ENCODE data around the gene RAB40AL. TPM values are rescaled to one million over a fixed set of nuclear protein-coding genes. Genes with fewer than 3 reads are reported as not detected.
A peak's percentile ranks its signal among the peaks of the same experiment; 100 is the strongest.
"Not testable (repeated sequence)": the region's sequence is repeated elsewhere in the genome, so short reads cannot be mapped to it uniquely, and the experiment has no call there.

RAB40AL gene
- total RNA-seq (not detected), polyA plus RNA-seq (not detected)

- H3K4me3 ChIP-seq (ENCODE audit: low read depth, low read length); H3K9me3 ChIP-seq (ENCODE audit: control insufficient read depth in 2 of 2, low read length in 2 of 2); H3K27me3 Mint-ChIP-seq; ATAC-seq (ENCODE audit: low read depth in 2 of 2); H3K27me3 ChIP-seq (ENCODE audit: control insufficient read depth, insufficient read depth, low read length); H3K4me1 ChIP-seq (ENCODE audit: control insufficient read depth, insufficient read depth, low read length, poor library complexity, severe bottlenecking); H3K27ac Mint-ChIP-seq; H3K27ac ChIP-seq (ENCODE audit: insufficient read depth, low read length, poor library complexity, severe bottlenecking); H3K4me3 Mint-ChIP-seq; H3K36me3 Mint-ChIP-seq; H3K9me3 Mint-ChIP-seq; DNase-seq; H3K4me1 Mint-ChIP-seq; H3K36me3 ChIP-seq (ENCODE audit: control insufficient read depth, insufficient read depth, low read length): not testable (repeated sequence)
Measured at GRCh38 chrX:102936972-102937371, at the start of gene RAB40AL. Gene RAB40AL (plus strand): TSS chrX:102937272. CDS start chrX:102937319, 47 bp downstream.

- Histone ChIP-seq H3K4me1 (ENCODE audit: control insufficient read depth, insufficient read depth, low read length, poor library complexity, severe bottlenecking) (no peaks in the 10 kb centered on the region), H3K27me3 (ENCODE audit: control insufficient read depth, insufficient read depth, low read length) (no peaks in the 10 kb centered on the region), H3K27ac (ENCODE audit: insufficient read depth, low read length, poor library complexity, severe bottlenecking) (no peak overlapping the region), H3K9me3 (ENCODE audit: control insufficient read depth in 2 of 2, low read length in 2 of 2) (no peaks in the 10 kb centered on the region), H3K4me3 (ENCODE audit: low read depth, low read length) (no peak overlapping the region), H3K36me3 (ENCODE audit: control insufficient read depth, insufficient read depth, low read length) (no peaks in the 10 kb centered on the region)
- Mint-ChIP-seq H3K4me3 (no peak overlapping the region), H3K27ac (no peak overlapping the region), H3K27me3 (no peaks in the 10 kb centered on the region), H3K4me1 (no peaks in the 10 kb centered on the region), H3K36me3 (peaks cover 2% of the 10 kb centered on the region), H3K9me3 (no peaks in the 10 kb centered on the region)
- no peak for ATAC-seq (ENCODE audit: low read depth in 2 of 2)
- no peak for DNase-seq
Measured at GRCh38 chrX:102887687-102888086, 49.4 kb upstream of the RAB40AL start.

- DNase-seq (no peak), ATAC-seq (ENCODE audit: low read depth in 2 of 2) (no peak)
- no peaks in the 10 kb centered on the region for H3K9me3 ChIP-seq (ENCODE audit: control insufficient read depth in 2 of 2, low read length in 2 of 2)
- Mint-ChIP-seq H3K27me3 (no peaks in the 10 kb centered on the region), H3K36me3 (peaks cover 2% of the 10 kb centered on the region), H3K27ac (no peak overlapping the region), H3K9me3 (no peaks in the 10 kb centered on the region), H3K4me1 (no peaks in the 10 kb centered on the region), H3K4me3 (no peak overlapping the region)
- H3K4me3 ChIP-seq (ENCODE audit: low read depth, low read length) = no peak overlapping the region
- no peak overlapping the region for H3K27ac ChIP-seq (ENCODE audit: insufficient read depth, low read length, poor library complexity, severe bottlenecking)
- no peaks in the 10 kb centered on the region for H3K4me1 ChIP-seq (ENCODE audit: control insufficient read depth, insufficient read depth, low read length, poor library complexity, severe bottlenecking)
- H3K27me3 ChIP-seq (ENCODE audit: control insufficient read depth, insufficient read depth, low read length) = no peaks in the 10 kb centered on the region
- H3K36me3 ChIP-seq (ENCODE audit: control insufficient read depth, insufficient read depth, low read length) = no peaks in the 10 kb centered on the region
Measured at GRCh38 chrX:102892103-102892502, 45.0 kb upstream of the RAB40AL start.

- H3K27ac ChIP-seq (ENCODE audit: insufficient read depth, low read length, poor library complexity, severe bottlenecking) = no peak overlapping the region
- H3K36me3 ChIP-seq (ENCODE audit: control insufficient read depth, insufficient read depth, low read length) = no peaks in the 10 kb centered on the region
- DNase-seq (peak; percentile 38 to 76 (median 69)), ATAC-seq (ENCODE audit: low read depth in 2 of 2) (peak; percentile 85)
- peaks cover 4 to 10% (median 6%) of the 10 kb centered on the region in 4 donors for H3K4me1 Mint-ChIP-seq
- peaks cover 5% of the 10 kb centered on the region for H3K36me3 Mint-ChIP-seq
- no peaks in the 10 kb centered on the region for H3K9me3 ChIP-seq (ENCODE audit: control insufficient read depth in 2 of 2, low read length in 2 of 2)
- peak overlapping the region; percentile 19 for H3K4me3 ChIP-seq (ENCODE audit: low read depth, low read length)
- peaks cover 5% of the 10 kb centered on the region for H3K4me1 ChIP-seq (ENCODE audit: control insufficient read depth, insufficient read depth, low read length, poor library complexity, severe bottlenecking)
- no peaks in the 10 kb centered on the region for H3K27me3 Mint-ChIP-seq
- H3K27me3 ChIP-seq (ENCODE audit: control insufficient read depth, insufficient read depth, low read length) = no peaks in the 10 kb centered on the region
- peak overlapping the region in 1 of 3 donors; percentile 28 for H3K27ac Mint-ChIP-seq
- no peaks in the 10 kb centered on the region for H3K9me3 Mint-ChIP-seq
- no peak overlapping the region for H3K4me3 Mint-ChIP-seq
Measured at GRCh38 chrX:102899940-102900916, 36.8 kb upstream of the RAB40AL start.

GRCh38 chrX:102902355-102902754 lies 34.7 kb upstream of the RAB40AL start:
- H3K36me3 ChIP-seq (ENCODE audit: control insufficient read depth, insufficient read depth, low read length) = peaks cover 4% of the 10 kb centered on the region
- H3K4me1 ChIP-seq (ENCODE audit: control insufficient read depth, insufficient read depth, low read length, poor library complexity, severe bottlenecking) = peaks cover 5% of the 10 kb centered on the region
- no peak overlapping the region for H3K27ac ChIP-seq (ENCODE audit: insufficient read depth, low read length, poor library complexity, severe bottlenecking)
- no peaks in the 10 kb centered on the region for H3K27me3 Mint-ChIP-seq
- H3K4me3 Mint-ChIP-seq = no peak overlapping the region
- H3K4me3 ChIP-seq (ENCODE audit: low read depth, low read length) = no peak overlapping the region
- DNase-seq (no peak), ATAC-seq (ENCODE audit: low read depth in 2 of 2) (no peak)
- H3K27ac Mint-ChIP-seq = no peak overlapping the region
- H3K9me3 Mint-ChIP-seq = no peaks in the 10 kb centered on the region
- no peaks in the 10 kb centered on the region for H3K27me3 ChIP-seq (ENCODE audit: control insufficient read depth, insufficient read depth, low read length)
- H3K4me1 Mint-ChIP-seq = peaks cover 4 to 10% (median 6%) of the 10 kb centered on the region in 4 donors
- H3K9me3 ChIP-seq (ENCODE audit: control insufficient read depth in 2 of 2, low read length in 2 of 2) = no peaks in the 10 kb centered on the region
- peaks cover 8% of the 10 kb centered on the region for H3K36me3 Mint-ChIP-seq

- no peak overlapping the region for H3K4me3 ChIP-seq (ENCODE audit: low read depth, low read length)
- H3K36me3 Mint-ChIP-seq = no peaks in the 10 kb centered on the region
- H3K4me3 Mint-ChIP-seq = no peak overlapping the region
- H3K27me3 ChIP-seq (ENCODE audit: control insufficient read depth, insufficient read depth, low read length) = no peaks in the 10 kb centered on the region
- DNase-seq (no peak), ATAC-seq (ENCODE audit: low read depth in 2 of 2) (no peak)
- peaks cover 0 to 2% (median 0%) of the 10 kb centered on the region in 7 donors for H3K9me3 Mint-ChIP-seq
- H3K27ac ChIP-seq (ENCODE audit: insufficient read depth, low read length, poor library complexity, severe bottlenecking) = no peak overlapping the region
- H3K36me3 ChIP-seq (ENCODE audit: control insufficient read depth, insufficient read depth, low read length) = no peaks in the 10 kb centered on the region
- H3K9me3 ChIP-seq (ENCODE audit: control insufficient read depth in 2 of 2, low read length in 2 of 2) = no peaks in the 10 kb centered on the region
- no peaks in the 10 kb centered on the region for H3K27me3 Mint-ChIP-seq
- no peak overlapping the region for H3K27ac Mint-ChIP-seq
- no peaks in the 10 kb centered on the region for H3K4me1 ChIP-seq (ENCODE audit: control insufficient read depth, insufficient read depth, low read length, poor library complexity, severe bottlenecking)
- no peaks in the 10 kb centered on the region for H3K4me1 Mint-ChIP-seq
Measured at GRCh38 chrX:102930990-102931756, 5.9 kb upstream of the RAB40AL start.

- Mint-ChIP-seq H3K4me3 (no peak overlapping the region), H3K27me3 (no peaks in the 10 kb centered on the region), H3K9me3 (no peaks in the 10 kb centered on the region), H3K27ac (no peak overlapping the region), H3K4me1 (no peaks in the 10 kb centered on the region), H3K36me3 (no peaks in the 10 kb centered on the region)
- DNase-seq (peak in 2 of 3 donors; percentile 17 to 46), ATAC-seq (ENCODE audit: low read depth in 2 of 2) (no peak)
- H3K4me1 ChIP-seq (ENCODE audit: control insufficient read depth, insufficient read depth, low read length, poor library complexity, severe bottlenecking) = no peaks in the 10 kb centered on the region
- no peaks in the 10 kb centered on the region for H3K9me3 ChIP-seq (ENCODE audit: control insufficient read depth in 2 of 2, low read length in 2 of 2)
- no peaks in the 10 kb centered on the region for H3K27me3 ChIP-seq (ENCODE audit: control insufficient read depth, insufficient read depth, low read length)
- H3K36me3 ChIP-seq (ENCODE audit: control insufficient read depth, insufficient read depth, low read length) = no peaks in the 10 kb centered on the region
- H3K27ac ChIP-seq (ENCODE audit: insufficient read depth, low read length, poor library complexity, severe bottlenecking) = no peak overlapping the region
- no peak overlapping the region for H3K4me3 ChIP-seq (ENCODE audit: low read depth, low read length)
Measured at GRCh38 chrX:102934624-102935023, 2.4 kb upstream of the RAB40AL start.
